Ovary (tissue), 3 donors: ENCODE results near the gene PMS1.

Experiments used
- EP300 ChIP-seq: sonication (generic); formaldehyde crosslinking; IDR thresholded peaks from one replicate; pipeline ENCODE4 v1.6.1; 2017; ENCODE audit warnings: antibody characterized with exemption
- POLR2A ChIP-seq: fragments of 450-650 bp; IDR thresholded peaks from one replicate; pipeline ENCODE4 v1.6.1; 2017; ENCODE audit warnings: antibody characterized with exemption, mild to moderate bottlenecking, moderate library complexity
- TF ChIP-seq, protein P1 (sequence below), 3 donors: fragments of 450-650 bp in 2 of 3; fragments of 200-600 bp in 1 of 3; IDR thresholded peaks; one replicate each; pipeline versions ENCODE4 v1.5.1 to v1.8.0; 2016 to 2022; ENCODE audit warnings: antibody characterized with exemption in 3 of 3, mild to moderate bottlenecking in 1 of 3
- donor health status: DM: no; HTN: no; CAD: no.

DNA sequence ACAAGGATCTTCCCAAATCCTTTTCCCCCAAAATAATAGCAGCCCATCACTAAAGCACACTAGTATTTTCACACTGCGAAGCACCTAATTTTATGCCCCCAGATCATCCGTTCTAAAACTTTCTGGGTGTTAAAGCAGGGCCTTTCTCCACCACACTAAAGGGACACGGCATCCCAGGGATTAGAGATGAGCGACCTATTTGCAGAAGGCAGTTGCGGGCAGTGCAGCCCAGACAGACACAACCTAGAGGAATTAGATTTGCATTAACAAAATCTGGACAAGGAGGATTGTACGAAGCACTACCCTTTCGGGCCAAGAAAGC lies 22.1 kb upstream of the PMS1 start:
- TF ChIP-seq, protein P1, sequence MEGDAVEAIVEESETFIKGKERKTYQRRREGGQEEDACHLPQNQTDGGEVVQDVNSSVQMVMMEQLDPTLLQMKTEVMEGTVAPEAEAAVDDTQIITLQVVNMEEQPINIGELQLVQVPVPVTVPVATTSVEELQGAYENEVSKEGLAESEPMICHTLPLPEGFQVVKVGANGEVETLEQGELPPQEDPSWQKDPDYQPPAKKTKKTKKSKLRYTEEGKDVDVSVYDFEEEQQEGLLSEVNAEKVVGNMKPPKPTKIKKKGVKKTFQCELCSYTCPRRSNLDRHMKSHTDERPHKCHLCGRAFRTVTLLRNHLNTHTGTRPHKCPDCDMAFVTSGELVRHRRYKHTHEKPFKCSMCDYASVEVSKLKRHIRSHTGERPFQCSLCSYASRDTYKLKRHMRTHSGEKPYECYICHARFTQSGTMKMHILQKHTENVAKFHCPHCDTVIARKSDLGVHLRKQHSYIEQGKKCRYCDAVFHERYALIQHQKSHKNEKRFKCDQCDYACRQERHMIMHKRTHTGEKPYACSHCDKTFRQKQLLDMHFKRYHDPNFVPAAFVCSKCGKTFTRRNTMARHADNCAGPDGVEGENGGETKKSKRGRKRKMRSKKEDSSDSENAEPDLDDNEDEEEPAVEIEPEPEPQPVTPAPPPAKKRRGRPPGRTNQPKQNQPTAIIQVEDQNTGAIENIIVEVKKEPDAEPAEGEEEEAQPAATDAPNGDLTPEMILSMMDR (IDR thresholded peaks at IDR 0.05) = no peak
- TF ChIP-seq POLR2A (no peak), EP300 (no peak)
